ENCODE results near the gene FMO2. TPM values are rescaled to one million over a fixed set of nuclear protein-coding genes. Genes with fewer than 3 reads are reported as not detected.

Gene FMO2
- total RNA-seq, 6 experiments from 2014 or later, result not detected

- H3K27me3 Mint-ChIP-seq (ENCODE audit: insufficient read depth), result no peaks in the 10 kb centered on the region
- no peak for TF ChIP-seq CTCF (IDR thresholded peaks at IDR 0.05)
- H3K4me3 Mint-ChIP-seq, result peak overlapping the region; percentile 72
- H3K36me3 Mint-ChIP-seq (ENCODE audit: low read depth), result peaks cover 14% of the 10 kb centered on the region
- H3K4me1 Mint-ChIP-seq (ENCODE audit: low read depth), result peaks cover 62% of the 10 kb centered on the region
- peaks cover 9% of the 10 kb centered on the region for H3K9me3 Mint-ChIP-seq
- peak overlapping the region; percentile 85 for H3K27ac Mint-ChIP-seq
- peak; percentile 24 for DNase-seq
These were observed 34.4 kb downstream of the FMO2 start for GRCh38 chr1:171219346-171220080.

- H3K9me3 Mint-ChIP-seq, result peaks cover 9% of the 10 kb centered on the region
- peak overlapping the region; percentile 85 for H3K27ac Mint-ChIP-seq
- H3K27me3 Mint-ChIP-seq (ENCODE audit: insufficient read depth), result no peaks in the 10 kb centered on the region
- no peak for TF ChIP-seq CTCF (IDR thresholded peaks at IDR 0.05)
- peaks cover 62% of the 10 kb centered on the region for H3K4me1 Mint-ChIP-seq (ENCODE audit: low read depth)
- peak overlapping the region; percentile 72 for H3K4me3 Mint-ChIP-seq
- H3K36me3 Mint-ChIP-seq (ENCODE audit: low read depth), result peaks cover 14% of the 10 kb centered on the region
- peak; percentile 82 for DNase-seq
These were observed 35.0 kb downstream of the FMO2 start for GRCh38 chr1:171220081-171220420.

DNA sequence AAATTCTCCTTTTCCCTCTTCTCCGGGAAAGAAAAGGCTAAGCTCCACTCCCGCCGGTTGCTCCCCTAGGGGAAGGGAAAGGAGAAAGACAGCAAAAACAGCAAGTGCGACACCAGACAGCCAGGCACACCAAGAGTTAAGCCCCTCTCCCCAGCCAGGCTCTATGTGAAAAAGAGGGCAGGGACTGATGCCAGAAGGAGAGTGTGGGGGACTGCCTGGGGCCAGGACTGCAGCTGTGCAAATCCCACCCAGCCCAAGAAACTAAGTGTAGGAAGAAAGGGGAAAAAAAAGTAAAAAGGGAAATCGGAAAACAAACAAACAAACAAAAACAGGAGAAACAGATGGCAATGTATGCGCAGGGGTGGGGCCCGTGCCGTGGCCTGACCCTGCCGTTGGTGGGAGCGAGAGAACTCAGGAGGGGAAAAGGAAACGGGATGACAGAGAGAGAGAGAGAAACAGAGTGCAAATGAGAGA is 35.5 kb downstream of the FMO2 start:
- no peaks in the 10 kb centered on the region for H3K27me3 Mint-ChIP-seq (ENCODE audit: insufficient read depth)
- DNase-seq, result no peak
- H3K9me3 Mint-ChIP-seq, result peaks cover 9% of the 10 kb centered on the region
- TF ChIP-seq CTCF (IDR thresholded peaks at IDR 0.05), result peak; percentile 36; the same call in 1 of the 2 replicates
- peak overlapping the region; percentile 85 for H3K27ac Mint-ChIP-seq
- H3K4me3 Mint-ChIP-seq, result peak overlapping the region; percentile 72
- peaks cover 62% of the 10 kb centered on the region for H3K4me1 Mint-ChIP-seq (ENCODE audit: low read depth)
- H3K36me3 Mint-ChIP-seq (ENCODE audit: low read depth), result peaks cover 14% of the 10 kb centered on the region

DNA sequence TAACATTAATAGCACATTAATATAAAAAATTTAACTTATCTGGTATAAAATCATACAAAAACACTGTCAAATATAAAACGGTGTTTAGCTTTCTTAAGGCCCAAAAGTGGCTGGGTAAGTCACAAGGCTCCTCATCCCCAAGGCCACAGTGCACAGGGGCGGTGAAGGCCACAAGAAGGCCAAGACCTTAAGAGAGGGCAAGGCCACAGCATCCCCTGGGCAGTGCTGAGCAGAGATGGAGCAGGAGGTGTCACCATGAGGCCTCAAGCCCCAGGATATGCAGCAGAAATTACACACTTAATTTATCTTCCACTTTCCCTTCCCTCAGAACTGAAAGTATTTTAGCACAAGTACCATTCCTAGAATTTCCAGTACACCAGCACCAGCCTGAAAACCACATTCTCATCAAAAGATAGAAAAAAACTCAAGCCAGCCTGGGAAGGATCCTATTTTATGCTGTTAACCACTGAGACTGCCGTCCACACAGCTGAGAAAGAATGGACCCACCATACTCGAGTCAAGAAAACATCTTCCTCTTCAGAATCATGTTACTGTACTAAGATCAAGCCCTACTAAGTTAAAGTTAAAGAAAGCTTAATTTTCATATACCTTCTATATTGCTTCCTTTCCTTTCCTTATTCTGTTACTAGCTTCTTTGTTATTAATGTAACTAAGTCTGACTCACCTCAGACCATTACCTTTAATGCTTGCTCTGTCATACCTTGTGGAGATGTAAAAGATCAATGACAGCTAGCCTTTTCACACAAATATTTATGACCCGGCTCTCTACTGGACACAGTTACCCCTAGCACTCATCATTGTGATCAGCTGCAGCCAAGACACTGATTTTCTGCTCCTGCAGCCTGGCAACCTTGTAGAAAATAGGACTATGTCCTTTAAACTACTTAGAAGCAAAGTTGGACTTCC is 36.8 kb downstream of the FMO2 start:
- H3K4me3 Mint-ChIP-seq, result 0 out of 2 replicates have a peak overlapping the region, but pooled peaks have one; percentile 6
- DNase-seq, result no peak

More for the DNA sequence above, 36.8 kb downstream of the FMO2 start:
- H3K27me3 Mint-ChIP-seq (ENCODE audit: insufficient read depth), result no peaks in the 10 kb centered on the region
- H3K36me3 Mint-ChIP-seq (ENCODE audit: low read depth), result peaks cover 14% of the 10 kb centered on the region
- no peak for TF ChIP-seq CTCF (IDR thresholded peaks at IDR 0.05)
- H3K27ac Mint-ChIP-seq, result peak overlapping the region; percentile 67
- peaks cover 9% of the 10 kb centered on the region for H3K9me3 Mint-ChIP-seq
- H3K4me1 Mint-ChIP-seq (ENCODE audit: low read depth), result peaks cover 62% of the 10 kb centered on the region
